Ishikawa (cell line): ENCODE measurements around the gene C11orf16.

Experiments
- CEBPB ChIP-seq: IDR thresholded peaks from 2 replicates; pipeline ENCODE4 v1.6.1; 2012
- CREB1 ChIP-seq: IDR thresholded peaks from 2 replicates; pipeline ENCODE4 v1.6.1; 2012; ENCODE audit warnings: low read depth
- EGR1 ChIP-seq: IDR thresholded peaks from 2 replicates; pipeline ENCODE4 v1.6.1; 2012
- EP300 ChIP-seq: IDR thresholded peaks from 2 replicates; pipeline ENCODE4 v1.6.1; 2012; ENCODE audit warnings: borderline replicate concordance
- FOXM1 ChIP-seq: IDR thresholded peaks from 2 replicates; pipeline ENCODE4 v1.6.1; 2012; ENCODE audit warnings: low read depth, borderline replicate concordance
- MAX ChIP-seq: IDR thresholded peaks from 2 replicates; pipeline ENCODE4 v1.6.1; 2012
- NFIC ChIP-seq: IDR thresholded peaks from 2 replicates; pipeline ENCODE4 v1.6.1; 2012
- RAD21 ChIP-seq: IDR thresholded peaks from 2 replicates; pipeline ENCODE4 v1.6.1; 2012; ENCODE audit warnings: low read depth
- REST ChIP-seq: IDR thresholded peaks from 2 replicates; pipeline ENCODE4 v1.6.1; 2012; ENCODE audit warnings: low read depth, mild to moderate bottlenecking
- TAF1 ChIP-seq: IDR thresholded peaks from 2 replicates; pipeline ENCODE4 v1.6.1; 2012; ENCODE audit warnings: low read depth, mild to moderate bottlenecking
- TCF12 ChIP-seq: IDR thresholded peaks from 2 replicates; pipeline ENCODE4 v1.6.1; 2012; ENCODE audit warnings: low read depth
- TEAD4 ChIP-seq: IDR thresholded peaks from 2 replicates; pipeline ENCODE4 v1.6.1; 2012
- USF1 ChIP-seq: IDR thresholded peaks from 2 replicates; pipeline ENCODE4 v1.6.1; 2012
- YY1 ChIP-seq: IDR thresholded peaks from 2 replicates; pipeline ENCODE4 v1.6.1; 2012; ENCODE audit warnings: low read depth
- ZBTB7A ChIP-seq: IDR thresholded peaks from 2 replicates; pipeline ENCODE4 v1.6.1; 2012; ENCODE audit warnings: low read depth

C11orf16 gene

GRCh38 chr11:8971196-8971923 is 38.6 kb upstream of the C11orf16 start:
- TF ChIP-seq MAX (no peak), EGR1 (no peak), CEBPB (no peak), ZBTB7A (no peak), EP300 (no peak), TAF1 (no peak), CREB1 (no peak), RAD21 (no peak), NFIC (no peak), REST (no peak), TEAD4 (no peak)

GRCh38 chr11:8967184-8967583 is 34.4 kb upstream of the C11orf16 start:
- TF ChIP-seq REST (no peak), NFIC (no peak), MAX (no peak)

GRCh38 chr11:8964324-8965320 is 31.9 kb upstream of the C11orf16 start, which contains the start of gene TMEM9B:
TMEM9B (minus strand) TSS chr11:8964442; CDS start chr11:8964313, 129 bp downstream.
- TF ChIP-seq MAX (peak; percentile 40), TAF1 (peak; percentile 79), EGR1 (peak; percentile 98), REST (no peak), RAD21 (no peak; the same call in 1 of the 2 replicates), ZBTB7A (peak; percentile 45; the same call in 1 of the 2 replicates), CEBPB (no peak), EP300 (no peak), USF1 (peak; percentile 58), TCF12 (peak; percentile 35; the same call in 1 of the 2 replicates), TEAD4 (no peak), FOXM1 (0 out of 2 replicates have a peak, but pooled peaks have one; percentile 27), CREB1 (peak; percentile 91), YY1 (no peak; the same call in 1 of the 2 replicates), NFIC (no peak)
